Liver (tissue), 9 donors: ENCODE measurements around the gene PIK3R5. TPM values are rescaled to one million over a fixed set of nuclear protein-coding genes. Genes with fewer than 3 reads are reported as not detected.

ENCODE experiments used
- DNase-seq: peaks from one replicate; pipeline ENCODE4 v3.0.0-alpha.2; 2017; ENCODE audit warnings: low spot score
- H3K27ac ChIP-seq, 2 donors: one replicate each; pipeline ENCODE4 v1.7.0; 2013; ENCODE audit warnings: inconsistent platforms in 2 of 2, low read length in 2 of 2, control low read depth in 1 of 2, low read depth in 1 of 2, mild to moderate bottlenecking in 1 of 2
- H3K27me3 ChIP-seq, 4 donors: one replicate each; pipeline versions ENCODE4 v1.6.1 to v1.7.0; 2013; ENCODE audit warnings: low read length in 3 of 4, inconsistent platforms in 1 of 4, mild to moderate bottlenecking in 1 of 4, moderate library complexity in 1 of 4; ENCODE audit not compliant: control insufficient read depth in 4 of 4, insufficient read depth in 4 of 4
- H3K36me3 ChIP-seq, 4 donors: one replicate each; pipeline versions ENCODE4 v1.6.1 to v1.7.0; 2013; ENCODE audit warnings: low read length in 3 of 4, mild to moderate bottlenecking in 3 of 4, low read depth in 1 of 4, moderate library complexity in 1 of 4; ENCODE audit not compliant: control insufficient read depth in 4 of 4, insufficient read depth in 3 of 4
- H3K4me1 ChIP-seq, 4 donors: one replicate each; pipeline versions ENCODE4 v1.6.1 to v1.7.0; 2013; ENCODE audit warnings: low read length in 3 of 4, mild to moderate bottlenecking in 3 of 4, moderate library complexity in 1 of 4; ENCODE audit not compliant: control insufficient read depth in 4 of 4, insufficient read depth in 4 of 4
- H3K4me3 ChIP-seq, 3 donors: one replicate each; pipeline versions ENCODE4 v1.6.1 to v1.7.0; 2013; ENCODE audit warnings: low read length in 3 of 3, control low read depth in 1 of 3, low read depth in 1 of 3, mild to moderate bottlenecking in 1 of 3
- H3K9ac ChIP-seq, 2 donors: one replicate each; pipeline ENCODE4 v1.7.0; 2013; ENCODE audit warnings: low read length in 2 of 2, mild to moderate bottlenecking in 2 of 2, moderate library complexity in 2 of 2, control low read depth in 1 of 2, low read depth in 1 of 2
- H3K9me3 ChIP-seq, 4 donors: one replicate each; pipeline versions ENCODE4 v1.6.1 to v1.7.0; 2013; ENCODE audit warnings: low read length in 3 of 4; ENCODE audit not compliant: control insufficient read depth in 4 of 4
- EGR1 ChIP-seq, 2 donors: IDR thresholded peaks; 2 replicates each; pipeline ENCODE4 v1.6.1; 2016 to 2018; ENCODE audit warnings: antibody characterized with exemption in 2 of 2, low read depth in 2 of 2
- FOXA1 ChIP-seq: IDR thresholded peaks from 2 replicates; pipeline ENCODE4 v1.6.1; 2016; ENCODE audit warnings: antibody characterized with exemption
- FOXA2 ChIP-seq: IDR thresholded peaks from 2 replicates; pipeline ENCODE4 v1.6.1; 2016; ENCODE audit warnings: antibody characterized with exemption
- HNF4A ChIP-seq, 2 donors: conservative IDR thresholded peaks; 2 replicates each; pipeline ENCODE4 v1.6.1; 2016; ENCODE audit warnings: antibody characterized with exemption in 2 of 2, mild to moderate bottlenecking in 2 of 2
- JUND ChIP-seq, 2 donors: IDR thresholded peaks; 2 replicates each; pipeline ENCODE4 v1.6.1; 2016; ENCODE audit warnings: antibody characterized with exemption in 2 of 2
- NR2F2 ChIP-seq: IDR thresholded peaks from 2 replicates; pipeline ENCODE4 v1.6.1; 2016; ENCODE audit warnings: antibody characterized with exemption
- RAD21 ChIP-seq, 2 donors: IDR thresholded peaks; 2 replicates each; pipeline ENCODE4 v1.6.1; 2016; ENCODE audit warnings: antibody characterized with exemption in 2 of 2, mild to moderate bottlenecking in 2 of 2
- RXRA ChIP-seq, 2 donors: IDR thresholded peaks; 2 replicates each; pipeline ENCODE4 v1.6.1; 2017 to 2018; ENCODE audit warnings: antibody characterized with exemption in 2 of 2, mild to moderate bottlenecking in 1 of 2
- SP1 ChIP-seq: IDR thresholded peaks from 2 replicates; pipeline ENCODE4 v1.6.1; 2018; ENCODE audit warnings: antibody characterized with exemption, mild to moderate bottlenecking
- TAF1 ChIP-seq: conservative IDR thresholded peaks from 2 replicates; pipeline ENCODE4 v1.6.1; 2016; ENCODE audit warnings: antibody characterized with exemption, mild to moderate bottlenecking
- YY1 ChIP-seq: IDR thresholded peaks from 2 replicates; pipeline ENCODE4 v1.6.1; 2016; ENCODE audit warnings: antibody characterized with exemption, mild to moderate bottlenecking
- WGBS: extraction: QIAGEN DNeasy Blood & Tissue Kit; methylation state at CpG from one replicate; pipeline ENCODE4 v1.1.7; 2013; 5-methylcytosine and 5-hydroxymethylcytosine counted together
- polyA plus RNA-seq, 2 donors: library from polyadenylated mRNA; stranded (reverse) in 1 of 2; unstranded in 1 of 2; fragments of 200-250 nt in 1 of 2; fragments of >200 nt in 1 of 2; fragmentation: Nextera tagmentation in 1 of 2; extraction: Ambion mirVana in 1 of 2; gene quantifications; one replicate each; pipeline versions ENCODE4 v1.2.1 to v1.2.3, GENCODE V29; 2013 to 2015
- total RNA-seq, 2 donors: library from RNA; depleted of rRNA; stranded (reverse); fragments of >200 nt; gene quantifications; one replicate each; pipeline ENCODE4 v1.2.3, GENCODE V29; 2014
- TF ChIP-seq, protein P1 (sequence below): IDR thresholded peaks from 2 replicates; pipeline ENCODE4 v1.6.1; 2016; ENCODE audit warnings: antibody characterized with exemption
- TF ChIP-seq, protein P2 (sequence below): IDR thresholded peaks from 2 replicates; pipeline ENCODE4 v1.6.1; 2016; ENCODE audit warnings: antibody characterized with exemption
- TF ChIP-seq, protein P3 (sequence below): fragments of 150-350 bp; IDR thresholded peaks from 2 replicates; pipeline ENCODE4 v1.5.1; 2017; ENCODE audit warnings: improper control_type of control experiment, low read depth, low read length; ENCODE audit not compliant: missing input control
- TF ChIP-seq, protein P4 (sequence below): IDR thresholded peaks from 2 replicates; pipeline ENCODE4 v1.6.1; 2016; ENCODE audit warnings: antibody characterized with exemption
- donor health status: healthy.
- donor health status: healthy.
- donor health status: healthy.
- donor health status: healthy.
- donor health status: healthy.

Gene PIK3R5
- total and polyA plus RNA-seq, 4 donors, result 0.93 to 7.8 (median 2.6) TPM

DNA sequence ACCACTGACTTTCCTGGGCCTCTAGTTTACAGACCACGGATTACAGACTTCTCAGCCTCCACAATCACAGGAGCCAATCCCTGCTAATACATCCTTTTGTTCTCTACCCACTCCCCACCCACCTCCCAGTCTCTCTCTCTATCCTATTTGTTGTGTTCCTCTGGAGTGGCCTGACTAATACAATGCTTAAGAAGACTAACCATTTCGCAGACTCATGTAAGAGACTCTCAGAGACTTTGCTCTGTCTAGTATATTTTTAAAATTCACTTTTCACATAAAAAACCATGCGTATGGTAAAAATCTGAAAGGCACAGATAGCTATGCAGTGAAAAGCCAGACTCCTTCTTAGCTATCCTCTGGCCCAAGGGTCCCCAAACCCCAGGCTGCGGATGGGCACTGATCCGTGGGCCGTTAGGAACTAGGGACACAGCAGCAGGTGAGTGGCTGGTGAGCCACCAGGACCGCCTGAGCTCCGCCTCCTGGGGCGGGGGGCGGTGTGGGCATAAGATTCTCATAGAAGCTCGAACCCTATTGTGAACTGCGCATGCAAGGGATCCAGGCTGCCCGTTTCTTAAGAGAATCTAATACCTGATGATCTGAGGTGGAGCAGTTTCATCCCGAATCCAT is 105.6 kb downstream of the PIK3R5 start:
- Histone ChIP-seq H3K36me3 (no peaks in the 10 kb centered on the region), H3K27me3 (peaks cover 0 to 3% (median 0%) of the 10 kb centered on the region in 4 donors), H3K9ac (no peak overlapping the region), H3K4me1 (no peaks in the 10 kb centered on the region), H3K27ac (no peak overlapping the region), H3K4me3 (no peak overlapping the region), H3K9me3 (peaks cover 0 to 2% (median 0%) of the 10 kb centered on the region in 4 donors)
- TF ChIP-seq TAF1 (no peak), RXRA (IDR thresholded peaks at IDR 0.05) (no peak), FOXA1 (no peak)
- TF ChIP-seq, protein P1, sequence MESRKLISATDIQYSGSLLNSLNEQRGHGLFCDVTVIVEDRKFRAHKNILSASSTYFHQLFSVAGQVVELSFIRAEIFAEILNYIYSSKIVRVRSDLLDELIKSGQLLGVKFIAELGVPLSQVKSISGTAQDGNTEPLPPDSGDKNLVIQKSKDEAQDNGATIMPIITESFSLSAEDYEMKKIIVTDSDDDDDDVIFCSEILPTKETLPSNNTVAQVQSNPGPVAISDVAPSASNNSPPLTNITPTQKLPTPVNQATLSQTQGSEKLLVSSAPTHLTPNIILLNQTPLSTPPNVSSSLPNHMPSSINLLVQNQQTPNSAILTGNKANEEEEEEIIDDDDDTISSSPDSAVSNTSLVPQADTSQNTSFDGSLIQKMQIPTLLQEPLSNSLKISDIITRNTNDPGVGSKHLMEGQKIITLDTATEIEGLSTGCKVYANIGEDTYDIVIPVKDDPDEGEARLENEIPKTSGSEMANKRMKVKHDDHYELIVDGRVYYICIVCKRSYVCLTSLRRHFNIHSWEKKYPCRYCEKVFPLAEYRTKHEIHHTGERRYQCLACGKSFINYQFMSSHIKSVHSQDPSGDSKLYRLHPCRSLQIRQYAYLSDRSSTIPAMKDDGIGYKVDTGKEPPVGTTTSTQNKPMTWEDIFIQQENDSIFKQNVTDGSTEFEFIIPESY, result no peak
- WGBS, result 84% methylated on average over 14 of the region's 14 CpGs
- no peak for DNase-seq

DNA sequence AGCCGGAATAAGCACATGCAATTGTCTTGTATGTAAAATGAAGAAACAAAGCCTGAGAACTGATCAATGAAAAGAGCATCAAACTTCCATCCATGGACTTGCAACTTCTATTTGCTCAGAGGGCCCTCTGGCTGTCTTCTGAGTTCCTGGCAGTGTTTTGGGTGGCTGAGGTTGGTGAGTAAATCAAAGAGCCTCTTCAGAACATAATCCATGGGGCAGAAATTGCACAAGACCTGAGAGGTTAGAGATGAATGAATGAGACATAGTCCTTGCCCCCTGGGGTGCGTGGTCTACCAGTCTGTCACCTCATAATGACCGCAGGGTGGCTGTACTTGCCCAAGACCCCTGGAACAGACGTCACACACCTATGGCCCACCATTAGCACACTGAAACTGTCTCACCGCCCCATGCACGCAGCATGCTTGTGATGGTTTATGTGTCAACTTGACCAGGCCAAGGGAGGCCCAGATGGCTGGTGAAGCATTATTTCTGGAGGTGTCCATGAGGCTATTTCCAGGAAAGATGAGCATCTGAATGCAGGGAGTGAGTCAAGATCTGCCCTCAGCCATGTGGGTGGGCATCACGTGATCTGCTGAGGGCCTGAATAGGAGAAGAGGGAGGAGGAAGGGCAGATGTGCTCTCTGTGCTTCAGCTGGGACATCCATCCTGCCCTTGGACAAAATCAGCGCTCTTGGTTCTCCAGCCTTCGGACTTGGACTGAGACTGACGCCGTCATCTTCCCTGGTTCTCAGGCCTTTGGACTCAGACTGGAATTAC is 106.3 kb downstream of the PIK3R5 start:
- Histone ChIP-seq H3K4me1 (no peaks in the 10 kb centered on the region), H3K4me3 (no peak overlapping the region), H3K9ac (no peak overlapping the region), H3K36me3 (no peaks in the 10 kb centered on the region), H3K27me3 (peaks cover 0 to 3% (median 0%) of the 10 kb centered on the region in 4 donors), H3K9me3 (peaks cover 0 to 2% (median 0%) of the 10 kb centered on the region in 4 donors), H3K27ac (no peak overlapping the region)
- TF ChIP-seq, protein P2, sequence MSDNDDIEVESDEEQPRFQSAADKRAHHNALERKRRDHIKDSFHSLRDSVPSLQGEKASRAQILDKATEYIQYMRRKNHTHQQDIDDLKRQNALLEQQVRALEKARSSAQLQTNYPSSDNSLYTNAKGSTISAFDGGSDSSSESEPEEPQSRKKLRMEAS, result no peak
- no peak for TF ChIP-seq EGR1 (IDR thresholded peaks at IDR 0.05; ENCODE audit: low read depth in 2 of 2)
- TF ChIP-seq, protein P3, sequence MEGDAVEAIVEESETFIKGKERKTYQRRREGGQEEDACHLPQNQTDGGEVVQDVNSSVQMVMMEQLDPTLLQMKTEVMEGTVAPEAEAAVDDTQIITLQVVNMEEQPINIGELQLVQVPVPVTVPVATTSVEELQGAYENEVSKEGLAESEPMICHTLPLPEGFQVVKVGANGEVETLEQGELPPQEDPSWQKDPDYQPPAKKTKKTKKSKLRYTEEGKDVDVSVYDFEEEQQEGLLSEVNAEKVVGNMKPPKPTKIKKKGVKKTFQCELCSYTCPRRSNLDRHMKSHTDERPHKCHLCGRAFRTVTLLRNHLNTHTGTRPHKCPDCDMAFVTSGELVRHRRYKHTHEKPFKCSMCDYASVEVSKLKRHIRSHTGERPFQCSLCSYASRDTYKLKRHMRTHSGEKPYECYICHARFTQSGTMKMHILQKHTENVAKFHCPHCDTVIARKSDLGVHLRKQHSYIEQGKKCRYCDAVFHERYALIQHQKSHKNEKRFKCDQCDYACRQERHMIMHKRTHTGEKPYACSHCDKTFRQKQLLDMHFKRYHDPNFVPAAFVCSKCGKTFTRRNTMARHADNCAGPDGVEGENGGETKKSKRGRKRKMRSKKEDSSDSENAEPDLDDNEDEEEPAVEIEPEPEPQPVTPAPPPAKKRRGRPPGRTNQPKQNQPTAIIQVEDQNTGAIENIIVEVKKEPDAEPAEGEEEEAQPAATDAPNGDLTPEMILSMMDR, result no peak
- TF ChIP-seq FOXA1, result no peak
- TF ChIP-seq HNF4A (conservative IDR thresholded peaks at IDR 0.05), result no peak
- TF ChIP-seq RAD21 (IDR thresholded peaks at IDR 0.05), result no peak
- no peak for TF ChIP-seq YY1
- TF ChIP-seq SP1, result no peak
- TF ChIP-seq FOXA2, result no peak
- TF ChIP-seq, protein P1, result no peak
- no peak for TF ChIP-seq JUND (IDR thresholded peaks at IDR 0.05)
- TF ChIP-seq NR2F2, result no peak
- TF ChIP-seq, protein P4, sequence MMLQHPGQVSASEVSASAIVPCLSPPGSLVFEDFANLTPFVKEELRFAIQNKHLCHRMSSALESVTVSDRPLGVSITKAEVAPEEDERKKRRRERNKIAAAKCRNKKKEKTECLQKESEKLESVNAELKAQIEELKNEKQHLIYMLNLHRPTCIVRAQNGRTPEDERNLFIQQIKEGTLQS, result no peak
- DNase-seq, result no peak
- 85% methylated on average over 11 of the region's 11 CpGs for WGBS
